ENCODE measurements around the gene SRSF11. TPM values are rescaled to one million over a fixed set of nuclear protein-coding genes. Genes with fewer than 3 reads are reported as not detected.
"Not testable (repeated sequence)": the region's sequence is repeated elsewhere in the genome, so short reads cannot be mapped to it uniquely, and the experiment has no call there.

SRSF11 gene
- total and polyA plus RNA-seq, 2 of the 4 experiments (the other 2 are of a cell fraction), result 94.5 to 149 TPM

DNA sequence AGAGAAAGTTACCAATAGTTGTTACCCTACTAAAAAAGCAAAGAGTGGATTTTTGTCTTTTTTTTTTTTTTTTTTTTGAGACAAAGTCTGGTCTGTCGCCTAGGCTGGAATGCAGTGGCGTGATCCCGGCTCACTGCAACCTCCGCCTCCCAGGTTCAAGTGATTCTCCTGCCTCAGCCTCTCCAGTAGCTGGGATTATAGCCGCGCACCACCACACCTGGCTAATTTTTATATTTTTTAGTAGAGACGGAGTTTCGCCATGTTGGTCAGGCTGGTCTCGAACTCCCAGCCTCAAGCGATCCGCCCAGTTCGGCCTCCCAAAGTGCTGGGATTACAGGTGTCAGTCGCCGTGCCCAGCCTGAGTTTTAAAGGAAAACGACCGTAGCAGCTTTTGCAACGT is 14.3 kb upstream of the SRSF11 start:
- ATAC-seq (ENCODE audit: low read depth); H3K27me3 ChIP-seq (ENCODE audit: control insufficient read depth, insufficient read depth, low read length); H3K23ac ChIP-seq (ENCODE audit: low read depth, low read length); H2AK5ac ChIP-seq (ENCODE audit: low read depth, low read length); H2BK20ac ChIP-seq (ENCODE audit: low read depth, low read length); dilution Hi-C loops (cut with HindIII; ENCODE audit: low sequenced_read_pairs, unreplicated experiment); DNase-seq; POLR2A ChIA-PET (ENCODE audit: unreplicated experiment); H3K56ac ChIP-seq (ENCODE audit: extremely low read depth, insufficient read depth, low read length); H4K91ac ChIP-seq (ENCODE audit: insufficient read depth, low read depth, low read length); intact Hi-C loops (cut with micrococcal nuclease); H3K4me1 ChIP-seq (ENCODE audit: control insufficient read depth, insufficient read depth, low read length); CTCF ChIA-PET; H4K5ac ChIP-seq (ENCODE audit: low read depth, low read length); H3K9me1 ChIP-seq (ENCODE audit: insufficient read depth, low read length); H3K27ac ChIP-seq (ENCODE audit: insufficient read depth, low read length); H2BK120ac ChIP-seq (ENCODE audit: low read depth, low read length); H3K9ac ChIP-seq (ENCODE audit: low read depth, low read length); H2AFZ ChIP-seq (replicated peaks; ENCODE audit: low read length, poor library complexity); BruUV-seq (replicated peaks); H2BK15ac ChIP-seq (ENCODE audit: low read depth, low read length); H3K9me3 ChIP-seq (ENCODE audit: control insufficient read depth, insufficient read depth, low read length); H3K14ac ChIP-seq (replicated peaks; ENCODE audit: low read depth, low read length); H3K36me3 ChIP-seq (ENCODE audit: control insufficient read depth, insufficient read depth, low read length); H3K4ac ChIP-seq (ENCODE audit: low read depth, low read length); H3K18ac ChIP-seq (ENCODE audit: low read depth, low read length); in situ Hi-C loops (cut with MboI; ENCODE audit: low sequenced_read_pairs); H4K8ac ChIP-seq (ENCODE audit: low read depth in 2 of 2, low read length in 2 of 2); H2BK5ac ChIP-seq (ENCODE audit: low read depth, low read length, poor library complexity, severe bottlenecking); H2AK9ac ChIP-seq (replicated peaks; ENCODE audit: low read depth, low read length, poor library complexity): not testable (repeated sequence)
- H3K4me2 ChIP-seq (ENCODE audit: low read depth, low read length), result peak overlapping the region; percentile 98
- H3K4me3 ChIP-seq (ENCODE audit: insufficient read depth, low read depth, low read length), result peak overlapping the region; percentile 81; the same call in 1 of the 2 replicates
- WGBS, 2 experiments (ENCODE audit: extremely low coverage in 2 of 2, insufficient read length in 1 of 2), result 96% methylated on average over 6 of the region's 17 CpGs; no CpG with 5 or more reads in 1 of the 2 experiments
- H3K79me1 ChIP-seq (ENCODE audit: low read depth in 1 of 2, low read length in 2 of 2), result peaks cover 5 to 29% of the 10 kb centered on the region in 2 experiments; a peak in 3 of 4 replicates
- H4K20me1 ChIP-seq (ENCODE audit: insufficient read depth, low read length), result peaks cover 18% of the 10 kb centered on the region
